HG03060 (cell line): Measurements from ENCODE around the gene DSTN.

Source experiments
- ATAC-seq: cut with Tn5 transposase; IDR thresholded peaks from one replicate; pipeline ENCODE4 v1.9.1; 2021; ENCODE audit warnings: low read depth, moderate number of reproducible peaks; ENCODE audit not compliant: unreplicated experiment

The DSTN gene

DNA sequence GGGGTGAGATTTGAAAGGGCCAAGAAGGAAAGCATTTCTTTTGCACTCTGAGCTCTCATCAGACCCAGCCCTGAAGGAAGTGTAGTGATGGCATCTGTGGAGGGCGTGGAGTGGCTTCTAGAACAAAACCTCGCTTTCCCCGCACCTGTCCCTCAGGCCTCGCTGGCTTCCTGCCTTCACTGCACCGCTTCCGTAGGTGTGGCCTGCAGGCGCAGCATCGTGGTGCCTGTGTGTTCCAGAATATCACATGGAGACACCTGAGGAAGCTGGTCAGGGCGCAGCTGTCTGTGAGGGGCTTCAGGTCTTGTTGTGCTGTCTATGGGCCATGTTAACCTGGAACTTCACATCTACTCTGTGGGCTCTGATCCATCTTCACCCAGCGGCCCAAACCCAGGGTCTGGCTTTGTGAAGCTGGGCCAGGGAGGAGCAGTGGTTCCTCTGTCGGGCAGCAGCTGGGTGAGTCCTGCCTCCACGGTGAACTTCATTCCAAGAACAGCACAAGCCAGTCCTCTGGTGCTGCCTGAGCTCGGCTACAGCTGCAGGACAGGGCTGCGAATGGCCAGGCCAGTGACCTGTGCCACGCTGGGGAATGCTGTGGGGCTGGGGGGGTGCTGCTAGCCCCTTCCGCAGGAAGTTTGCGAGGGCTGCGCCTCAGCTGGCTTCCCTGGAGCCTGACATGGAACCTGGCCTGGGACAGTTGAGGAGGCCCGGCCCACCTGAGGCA is 40.9 kb downstream of the DSTN start:
- no peak for ATAC-seq

DNA sequence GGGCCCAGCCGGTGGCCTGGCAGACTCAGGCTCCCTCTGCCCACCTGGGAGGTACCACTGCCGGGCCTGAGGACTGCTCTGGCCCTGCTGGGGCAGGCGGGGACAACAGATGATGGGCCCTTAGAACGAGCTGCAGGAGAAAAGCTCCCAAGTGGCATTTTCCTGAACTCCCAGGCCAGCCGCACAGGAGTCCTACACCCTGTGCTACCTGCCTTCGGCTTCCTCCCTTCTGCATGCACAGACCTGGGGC is 41.3 kb downstream of the DSTN start:
- no peak for ATAC-seq

DNA sequence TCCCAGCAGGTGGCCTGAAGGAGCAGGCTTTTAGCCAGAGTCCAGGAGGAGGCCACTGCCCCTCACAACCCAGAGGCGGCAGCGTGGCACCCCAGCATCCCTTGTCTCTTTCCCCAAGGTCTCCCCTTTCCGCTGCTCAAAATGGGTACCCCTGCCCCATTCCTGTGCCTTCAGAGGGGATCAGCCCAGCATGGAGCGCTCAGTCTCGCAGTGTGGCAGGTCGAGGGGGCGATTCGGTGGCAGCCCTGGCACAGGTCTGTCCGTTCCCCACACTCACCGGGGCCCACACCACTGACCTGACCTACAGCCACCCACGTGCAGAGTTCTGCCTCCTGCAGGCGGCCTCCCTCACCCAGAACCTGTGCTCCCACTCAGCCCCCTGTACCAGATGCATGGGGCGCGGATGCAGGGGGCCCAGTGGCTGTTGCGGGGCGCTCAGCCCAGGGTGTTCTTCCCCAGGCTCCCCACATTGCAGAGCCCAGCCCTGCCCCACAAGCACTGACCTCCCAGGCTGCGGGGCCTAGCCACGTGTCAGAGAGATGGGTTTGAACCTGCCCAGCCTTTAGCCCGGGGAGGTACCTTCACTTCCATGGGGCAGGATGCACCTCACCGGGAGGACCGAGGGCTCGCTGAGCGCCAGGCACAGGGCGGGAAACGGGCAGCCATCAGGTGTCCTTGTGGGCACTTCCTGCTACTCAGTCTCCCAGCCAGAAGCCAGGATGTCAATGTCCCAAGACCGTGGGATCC is 41.8 kb downstream of the DSTN start:
- ATAC-seq, result no peak

DNA sequence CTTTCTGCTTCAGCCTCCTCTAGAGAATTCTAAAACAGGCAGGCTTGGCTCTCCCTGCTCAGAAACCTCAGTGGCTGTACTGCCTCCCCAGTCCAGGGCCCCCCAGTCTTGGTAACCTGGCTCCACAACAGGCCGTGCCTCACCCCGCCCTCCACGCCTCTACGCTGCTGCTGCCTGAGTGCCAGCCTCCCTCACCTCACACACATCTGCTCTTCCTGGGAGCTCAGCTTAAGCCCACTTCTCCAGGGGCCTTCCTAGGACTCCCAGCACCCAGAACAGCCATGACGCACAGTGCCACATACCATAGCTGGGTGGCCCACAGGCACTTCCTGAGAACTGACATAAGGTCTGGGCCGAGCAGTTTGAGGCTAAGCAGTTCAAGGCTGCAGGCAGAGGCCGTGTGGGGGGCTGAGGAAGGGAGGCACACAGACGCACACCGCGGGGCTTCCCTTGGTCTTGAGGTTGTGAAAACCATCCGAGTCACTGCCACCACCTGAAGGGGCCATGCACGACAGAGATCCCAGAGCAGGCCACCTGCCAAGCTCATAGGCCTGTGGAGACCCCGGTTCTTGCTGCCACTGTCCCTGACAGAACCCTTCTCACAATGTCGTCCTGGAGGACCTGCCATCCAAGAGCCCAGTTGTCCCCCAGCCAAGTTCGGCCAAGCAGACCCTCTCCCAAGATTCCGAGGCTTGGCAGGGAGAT is 42.6 kb downstream of the DSTN start:
- ATAC-seq, result no peak

DNA sequence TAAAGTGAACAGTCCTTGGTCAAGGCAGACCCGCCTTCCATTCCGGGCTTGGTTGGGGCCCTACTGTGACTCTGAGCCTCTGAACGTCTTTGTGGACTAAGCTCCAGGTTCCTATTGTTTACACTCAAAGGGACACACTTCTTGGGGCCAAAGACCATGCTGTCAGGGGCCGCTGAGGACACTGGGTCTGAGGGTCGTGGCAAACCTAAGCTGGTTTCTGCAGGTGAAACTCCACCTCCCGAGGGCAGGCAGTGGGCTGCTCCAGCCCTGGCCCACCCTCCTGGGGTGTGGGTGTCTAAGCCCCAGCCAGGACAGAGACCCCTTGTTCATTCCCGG is 43.1 kb downstream of the DSTN start:
- ATAC-seq, result no peak

DNA sequence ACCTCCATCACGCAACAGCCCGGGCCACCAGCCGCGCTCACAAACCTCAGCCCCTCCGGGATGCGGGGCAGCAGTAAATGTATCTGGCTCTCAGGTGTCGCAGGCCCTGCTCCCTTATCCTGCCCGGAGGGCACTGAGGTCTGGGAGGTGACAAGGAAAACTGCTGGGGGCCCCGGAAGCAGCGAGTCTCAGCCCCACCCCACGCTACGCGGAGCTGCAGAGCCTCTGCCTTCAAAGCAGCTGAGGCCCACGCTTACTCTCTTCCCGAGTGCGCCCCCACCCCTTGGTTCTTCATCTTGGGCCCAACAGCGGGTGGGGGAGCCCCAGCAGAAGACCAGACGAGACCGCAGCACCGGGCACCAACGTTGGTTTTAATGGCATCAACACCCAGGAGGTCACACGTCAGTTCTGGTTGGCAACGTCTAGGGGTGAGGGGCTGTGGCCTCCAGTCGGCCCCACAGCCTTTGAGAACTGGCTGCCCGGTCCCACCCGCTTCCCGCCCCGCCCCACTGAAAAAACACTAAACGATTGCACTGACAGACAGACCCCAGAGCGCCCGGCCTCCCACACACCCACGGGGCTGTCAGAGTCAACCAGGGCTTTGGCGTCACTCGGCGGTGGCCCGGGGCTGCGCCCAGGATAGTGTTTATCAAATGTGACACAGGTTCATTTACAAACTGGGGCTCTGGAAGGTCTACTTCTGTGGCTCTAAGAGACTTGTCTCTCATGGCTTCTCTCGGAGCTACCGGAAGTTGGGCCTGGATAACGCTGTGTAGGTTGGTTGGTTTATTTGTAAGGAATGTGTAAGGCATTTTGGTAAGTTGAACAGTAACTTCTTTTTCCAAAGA is 43.7 kb downstream of the DSTN start:
- ATAC-seq, result no peak

DNA sequence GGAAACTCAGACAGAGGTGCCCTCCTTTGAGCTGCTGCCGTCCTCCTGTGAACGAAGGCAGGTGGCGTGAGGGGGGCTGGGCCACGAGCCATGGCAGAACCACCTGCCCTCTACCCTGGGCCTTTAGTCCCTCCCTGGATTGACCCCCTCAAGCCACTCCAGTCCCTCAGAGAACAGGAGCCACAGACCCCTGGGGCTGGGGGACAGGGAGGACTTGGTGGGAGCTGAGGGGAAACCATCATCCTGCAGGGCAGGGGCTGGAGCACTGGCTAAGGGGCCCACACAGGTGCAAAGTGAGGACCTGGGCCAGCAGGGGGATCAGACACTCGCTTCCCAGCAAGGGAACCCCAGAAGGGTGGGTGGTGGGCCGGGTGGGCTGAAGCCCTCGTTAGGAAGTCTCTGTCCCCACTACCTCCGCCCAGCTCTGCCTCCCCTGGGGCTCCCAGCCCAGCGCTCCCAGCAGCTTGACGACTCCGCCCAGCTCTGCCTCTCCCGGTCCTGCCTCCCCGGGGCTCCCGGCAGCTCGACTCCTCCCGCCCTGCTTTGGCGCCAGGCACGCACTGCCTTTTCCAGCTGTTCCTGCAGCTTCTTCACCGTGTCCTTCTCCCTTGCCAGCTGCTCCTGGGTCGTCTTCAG is 44.4 kb downstream of the DSTN start:
- no peak for ATAC-seq

DNA sequence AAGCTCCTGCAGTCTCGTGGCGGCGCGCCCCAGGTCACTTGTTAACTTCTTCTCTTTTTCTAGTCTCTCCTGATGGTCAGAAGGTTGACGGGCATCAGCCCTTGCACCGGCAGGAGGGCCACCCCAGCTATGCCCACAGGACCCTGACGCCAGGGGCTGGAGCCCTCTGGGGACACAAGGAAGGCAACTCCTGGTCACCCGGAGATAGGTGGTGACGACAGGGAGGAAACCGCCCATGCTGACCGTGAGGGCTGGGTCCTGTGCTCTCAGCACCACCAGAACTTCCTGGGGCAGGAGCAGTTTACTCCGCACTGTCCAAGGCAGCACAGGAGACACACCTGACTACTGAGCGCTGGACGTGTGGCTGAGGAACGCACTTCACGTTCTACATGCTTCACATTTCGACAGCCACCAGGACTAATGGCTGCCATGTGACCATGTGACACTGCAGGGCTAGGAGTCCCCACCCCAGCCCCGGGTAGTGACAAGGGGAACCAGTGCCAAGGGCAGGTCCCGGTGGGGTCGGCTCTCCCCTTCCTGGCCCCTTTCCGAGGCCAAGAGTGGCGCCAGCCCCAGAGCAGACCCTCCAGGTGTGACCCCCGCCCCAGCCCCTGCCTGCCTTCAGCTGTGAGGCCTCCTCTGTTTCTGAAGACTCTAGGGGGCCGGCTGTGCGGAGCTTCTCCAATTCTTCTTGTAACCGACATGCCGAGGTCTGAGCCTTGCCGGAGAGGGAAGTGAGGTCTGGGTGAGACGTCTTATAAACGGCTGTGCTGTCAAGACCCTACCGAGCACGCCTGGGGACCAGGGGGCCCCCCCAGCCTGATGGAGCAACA is 45.2 kb downstream of the DSTN start:
- ATAC-seq, result no peak

DNA sequence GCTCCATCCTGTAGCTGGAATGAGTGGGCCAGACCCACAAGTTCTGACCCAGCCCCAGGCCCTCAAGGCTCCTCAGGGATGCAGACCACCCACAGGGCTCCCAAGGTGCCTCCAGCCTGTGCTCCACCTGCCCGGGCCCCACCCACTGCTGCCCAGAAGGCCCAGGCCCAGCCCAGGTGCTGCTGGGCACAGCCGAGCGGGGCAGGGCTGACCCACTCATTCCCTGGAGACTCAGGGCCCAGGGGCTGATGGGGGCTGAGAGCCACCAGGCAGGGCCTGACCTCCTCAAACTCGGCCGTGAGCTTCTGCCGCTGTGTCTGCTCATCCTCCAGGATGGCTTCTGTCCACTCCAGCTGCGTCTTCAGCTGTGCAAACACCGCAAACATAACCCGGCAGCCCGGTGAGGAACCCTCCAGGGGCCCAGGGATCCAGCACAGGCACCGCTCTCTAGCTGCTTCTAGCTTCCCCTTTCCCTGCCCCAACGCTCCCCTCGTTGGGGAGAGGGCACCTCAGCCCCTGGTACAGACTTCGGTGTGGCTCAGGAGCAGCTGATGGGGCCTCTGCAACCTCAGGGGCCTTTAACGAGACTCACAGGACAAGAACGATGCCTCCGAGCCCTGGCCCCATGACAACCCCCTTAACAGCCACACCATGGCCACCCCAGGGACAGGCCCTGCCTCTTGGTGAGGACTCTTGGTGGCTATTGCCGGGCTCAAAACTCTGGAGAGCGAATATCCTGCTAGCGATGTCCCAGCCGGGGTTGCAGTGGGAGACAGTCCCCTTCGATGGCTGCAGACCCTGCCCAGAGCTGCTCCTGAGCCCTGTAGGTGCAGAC is 46.0 kb downstream of the DSTN start:
- ATAC-seq, result no peak

DNA sequence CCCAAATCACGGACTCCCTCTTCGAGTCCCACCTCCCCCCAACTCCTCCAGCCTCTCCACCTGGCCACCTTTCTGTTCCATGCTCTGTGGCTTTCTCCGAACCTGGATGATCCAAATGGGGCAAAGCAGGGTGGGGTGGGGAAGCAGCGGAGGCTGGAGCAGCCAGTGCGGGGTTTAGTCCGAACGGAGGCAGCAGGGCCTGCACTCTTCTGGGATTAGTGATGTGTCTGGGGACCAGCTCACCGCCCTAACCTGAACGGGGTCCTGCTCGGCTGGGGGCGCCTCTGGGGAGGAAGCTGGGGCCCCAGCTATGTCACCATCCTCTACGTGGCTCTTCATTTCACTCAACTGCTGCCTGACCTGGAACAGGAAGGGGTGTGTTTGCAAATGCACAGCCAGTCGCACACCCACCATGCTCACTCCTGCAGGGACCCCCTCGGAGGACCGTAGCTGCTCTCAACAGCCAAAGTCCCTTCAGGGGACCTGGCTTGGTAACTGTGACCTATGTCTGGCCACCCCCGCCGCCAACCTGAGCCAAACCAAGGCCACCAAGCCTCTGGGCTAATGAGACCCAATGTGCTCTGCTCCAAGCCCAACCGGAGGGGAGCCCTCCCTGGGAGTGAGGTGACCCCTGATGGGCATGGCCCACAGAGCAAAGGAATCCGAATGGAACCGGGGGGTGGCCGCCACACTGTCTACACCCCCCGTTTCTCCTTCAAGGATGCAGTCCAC is 46.8 kb downstream of the DSTN start:
- no peak for ATAC-seq

DNA sequence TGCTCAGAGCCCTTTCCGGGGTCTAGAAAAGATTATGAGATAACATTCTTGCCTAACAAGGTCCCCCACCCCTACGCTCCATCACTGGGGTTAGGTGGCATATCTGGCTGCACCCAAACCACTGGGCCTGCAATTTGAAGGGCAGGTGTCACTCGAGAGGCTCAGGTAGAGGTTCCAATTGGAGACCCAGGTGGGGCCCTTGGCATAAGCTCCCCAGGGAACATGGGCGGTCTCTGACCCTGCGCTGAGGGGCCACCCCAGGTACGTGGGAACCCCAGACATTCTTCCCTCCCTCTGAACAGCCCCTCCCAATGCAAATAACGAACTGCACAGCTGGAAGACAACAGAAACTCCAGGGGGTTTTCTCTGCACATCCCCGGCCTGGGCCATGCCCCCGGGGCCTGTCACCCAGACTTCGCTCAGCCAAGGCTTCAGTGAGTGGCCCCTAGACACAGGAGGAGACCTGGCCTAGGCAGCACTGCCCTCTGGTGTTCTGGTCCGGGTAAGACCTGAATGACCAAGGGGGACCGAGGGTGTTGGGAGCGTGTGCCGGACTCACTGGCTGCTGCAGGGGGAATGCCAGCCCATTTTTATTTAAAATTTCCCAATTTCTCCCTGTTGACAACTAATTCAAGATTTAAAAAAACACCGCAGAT is 47.5 kb downstream of the DSTN start:
- ATAC-seq, result no peak

DNA sequence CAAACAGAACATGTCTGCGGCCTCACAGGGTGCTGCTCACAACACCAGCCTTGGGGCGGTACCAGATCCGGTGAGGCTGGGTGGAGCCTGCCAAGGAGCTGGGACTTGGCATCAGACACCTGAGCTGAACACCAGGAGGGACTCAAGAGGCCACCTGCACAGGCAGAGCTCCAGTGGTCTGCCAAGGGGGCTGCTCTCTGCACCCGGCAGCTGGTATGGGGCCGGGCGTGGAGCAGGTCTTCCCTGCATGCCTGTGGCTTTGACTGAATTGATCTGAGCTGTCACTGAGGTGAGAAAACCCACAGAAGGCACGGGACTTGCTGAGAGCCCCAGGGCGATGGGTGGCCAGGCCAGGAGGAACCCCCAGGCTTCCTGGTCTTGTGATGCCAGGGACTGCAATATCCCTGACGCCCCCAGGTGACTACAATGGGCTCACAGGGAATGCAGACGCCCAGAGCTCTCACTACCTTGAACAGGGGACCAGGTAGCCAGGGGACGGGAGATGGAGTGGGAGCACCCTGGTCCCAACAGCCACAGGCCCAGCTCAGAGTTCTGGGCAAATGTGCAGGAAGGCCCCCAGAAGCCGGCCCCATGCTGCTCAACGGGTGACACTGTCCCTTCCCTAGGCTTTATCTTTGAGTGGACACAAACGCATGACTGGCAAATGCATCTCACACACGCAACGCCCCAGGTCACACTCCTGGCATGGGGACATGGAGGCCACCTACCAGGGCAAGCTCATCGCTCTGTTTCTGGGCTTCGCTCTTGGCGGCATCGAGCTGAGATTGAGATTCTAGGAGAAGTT is 48.2 kb downstream of the DSTN start:
- no peak for ATAC-seq

DNA sequence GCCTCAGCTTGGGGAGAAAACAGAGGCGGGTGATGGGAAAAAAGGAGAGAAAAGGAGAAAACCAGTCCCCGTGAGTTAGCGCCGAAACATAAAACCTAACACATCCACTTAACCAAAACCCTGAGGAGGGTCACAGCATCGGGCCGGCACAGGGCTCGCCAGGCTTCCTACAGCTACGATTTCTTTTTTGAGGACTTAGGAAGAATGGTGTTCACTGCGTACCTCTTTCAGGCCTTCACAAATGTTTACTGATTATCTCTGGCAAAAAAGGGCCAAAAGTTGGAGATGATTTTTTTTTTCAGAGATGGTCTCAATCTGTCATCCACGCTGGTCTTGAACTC is 48.8 kb downstream of the DSTN start:
- ATAC-seq, result no peak

DNA sequence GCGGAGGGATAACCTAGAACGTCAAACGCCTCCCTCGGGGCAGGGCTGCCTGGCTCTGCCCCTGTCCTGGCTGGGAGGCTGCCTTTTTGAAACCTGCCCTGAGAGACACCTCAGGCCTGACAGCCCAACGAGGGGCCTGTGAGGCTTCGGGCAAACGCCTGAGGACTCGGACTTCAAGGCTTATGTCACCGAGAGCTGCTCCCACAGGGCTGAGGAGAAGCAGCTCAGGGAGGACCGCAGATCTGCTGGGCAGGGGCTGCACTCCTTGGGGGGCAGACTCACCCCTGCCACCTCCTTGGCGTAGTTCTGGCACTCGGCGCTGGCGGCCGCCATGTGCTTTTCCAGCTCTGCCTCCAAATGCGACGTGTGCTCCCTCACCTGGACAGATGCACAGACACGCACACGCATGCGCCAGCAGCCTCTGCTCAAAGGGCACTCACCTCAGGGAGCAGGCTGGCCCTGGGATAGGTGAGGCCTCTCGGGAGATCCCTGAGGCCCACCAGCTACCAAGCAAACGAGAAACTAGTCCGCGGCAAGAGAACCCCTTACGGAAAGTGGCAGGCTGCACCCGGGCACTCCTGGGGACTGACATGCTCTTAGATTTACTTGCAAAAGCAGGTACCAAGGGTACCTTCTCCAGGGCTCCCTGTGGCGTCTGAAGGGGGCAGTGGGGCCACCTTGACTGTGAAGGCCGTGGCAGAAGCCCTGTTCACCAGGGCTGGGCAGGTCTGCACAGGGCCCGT is 49.6 kb downstream of the DSTN start:
- ATAC-seq, result no peak

DNA sequence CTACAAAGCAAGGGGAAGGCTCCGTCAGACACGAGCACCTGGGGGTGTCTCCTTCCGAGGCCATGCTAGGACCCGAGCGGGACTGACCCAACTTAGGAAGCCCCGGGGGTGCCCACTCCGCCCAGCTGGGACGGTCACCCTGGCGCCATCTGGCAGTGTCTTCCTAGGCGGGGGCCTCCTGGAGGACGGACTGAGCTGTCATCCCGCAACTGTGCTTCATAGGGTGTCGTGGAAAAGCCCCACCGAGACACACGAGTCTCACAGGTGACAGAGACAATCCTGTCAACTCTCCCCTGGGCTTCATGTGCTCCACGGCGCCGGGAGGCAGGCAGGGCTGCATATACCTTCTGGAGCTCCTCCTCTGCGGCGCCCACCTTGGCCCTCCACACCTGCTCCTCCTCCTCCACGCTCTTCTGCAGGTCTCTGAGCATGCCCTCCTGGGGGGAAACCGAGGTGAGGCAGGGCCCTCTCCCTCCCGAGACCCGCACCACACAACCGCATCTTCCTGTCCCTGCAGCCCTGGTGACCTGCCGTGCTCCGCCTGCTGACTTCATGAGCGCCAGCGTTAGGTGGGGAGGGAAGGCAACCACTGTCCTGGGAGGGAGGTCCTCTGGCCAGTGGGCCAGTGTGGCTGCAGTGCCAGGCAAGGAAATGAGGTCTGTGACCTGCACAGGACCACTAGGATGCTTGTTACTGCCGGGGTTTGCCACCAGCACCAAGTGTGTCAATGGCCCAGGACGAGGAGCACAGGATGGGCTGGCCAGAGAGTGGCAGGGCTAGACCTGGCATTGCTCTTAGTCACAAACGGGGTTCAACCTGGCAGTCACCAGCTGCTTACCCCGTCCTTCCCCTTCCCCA is 50.7 kb downstream of the DSTN start:
- no peak for ATAC-seq
